CD4-positive, alpha-beta T cell treated with Interferon gamma for 1 hour (primary cell): ENCODE results near the gene POLQ.
"Not testable (repeated sequence)": the region's sequence is repeated elsewhere in the genome, so short reads cannot be mapped to it uniquely, and the experiment has no call there.

Experiments
- DNase-seq: peaks from one replicate; pipeline ENCODE4 v3.0.0-alpha.2; 2020

POLQ gene

DNA sequence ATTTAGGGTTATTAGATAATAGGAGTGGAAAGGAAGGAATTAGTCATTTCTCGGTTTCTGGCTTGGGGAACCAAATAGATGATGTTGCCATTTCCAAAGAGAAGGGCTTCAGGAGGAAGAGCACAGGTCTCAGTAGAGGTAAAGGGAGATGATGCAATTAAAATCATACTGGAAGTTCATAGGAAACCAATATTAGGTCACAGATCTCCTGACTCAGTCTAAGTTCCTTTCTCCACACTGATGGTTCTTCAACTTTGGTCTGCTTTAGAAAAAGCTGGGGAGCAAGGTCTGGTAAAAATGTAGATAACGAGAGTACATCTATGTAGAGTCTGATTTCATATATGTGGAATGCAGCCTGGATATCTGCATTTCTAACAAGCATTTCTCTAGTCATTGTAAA lies 130.9 kb downstream of the POLQ start:
- no peak for DNase-seq

DNA sequence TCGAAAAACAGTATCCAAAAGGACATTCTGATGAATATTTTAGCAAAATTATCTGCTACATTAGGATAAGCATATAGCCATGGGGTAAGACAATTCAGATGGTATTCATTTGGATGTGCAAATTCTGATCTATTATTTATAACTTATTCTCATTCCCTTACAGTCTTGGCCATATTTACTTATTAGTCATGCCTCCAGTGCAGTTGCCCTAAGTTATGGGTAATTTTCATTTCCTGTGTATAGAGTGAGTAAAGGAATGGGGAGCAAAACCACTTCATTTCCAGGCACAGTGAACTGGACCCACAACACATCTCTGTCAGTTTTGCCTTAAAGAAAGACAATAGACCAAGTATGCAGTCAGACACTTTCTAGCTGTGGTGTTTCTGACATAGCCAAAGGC lies 134.3 kb downstream of the POLQ start:
- DNase-seq = no peak

- DNase-seq = no peak
Observed at GRCh38 chr3:121405631-121406030, 140.2 kb downstream of the POLQ start.

GRCh38 chr3:121399820-121400219 lies 146.0 kb downstream of the POLQ start:
- DNase-seq = no peak

DNA sequence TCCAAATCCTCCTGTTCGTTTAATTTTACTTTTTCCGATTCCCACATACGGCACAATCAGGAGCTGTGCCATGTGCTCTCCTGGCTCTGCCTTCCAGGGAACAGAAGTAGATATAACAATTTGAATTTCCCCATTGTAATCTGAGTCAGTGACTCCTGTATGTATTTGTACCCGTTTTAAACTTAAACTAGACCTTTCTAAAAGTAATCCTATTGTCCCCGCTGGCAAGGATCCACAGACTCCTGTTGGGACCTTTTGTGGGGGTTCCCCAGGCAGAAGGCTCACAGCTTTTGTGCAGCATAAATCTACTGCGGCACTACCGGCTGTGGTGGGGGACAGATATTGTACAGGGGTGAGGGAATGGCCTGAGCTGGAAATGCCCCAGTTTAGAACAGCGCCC lies 147.7 kb downstream of the POLQ start:
- DNase-seq = not testable (repeated sequence)

- DNase-seq = not testable (repeated sequence)
Observed at GRCh38 chr3:121395967-121396366, 149.8 kb downstream of the POLQ start.

- not testable (repeated sequence) for DNase-seq
Observed at GRCh38 chr3:121388308-121388707, 157.5 kb downstream of the POLQ start.
